Daoy (cell line): ENCODE data around the gene HIC2. TPM values are rescaled to one million over a fixed set of nuclear protein-coding genes. Genes with fewer than 3 reads are reported as not detected.
"Not testable (repeated sequence)": the region's sequence is repeated elsewhere in the genome, so short reads cannot be mapped to it uniquely, and the experiment has no call there.

Experiments used
- DNase-seq: peaks from one replicate; pipeline ENCODE4 v3.0.0-alpha.2; 2015; ENCODE audit warnings: low read depth
- total RNA-seq: library from RNA; depleted of rRNA; stranded (reverse); fragments of >200 nt; shearing (Covaris generic); gene quantifications from 2 replicates; pipeline ENCODE4 v1.2.3, GENCODE V29; 2014; rRNA removed

HIC2 gene
- total RNA-seq, 1 experiment from 2014 or later = 3.0 TPM

GRCh38 chr22:21490556-21490955, 73.4 kb downstream of the HIC2 start:
- DNase-seq = not testable (repeated sequence)

DNA sequence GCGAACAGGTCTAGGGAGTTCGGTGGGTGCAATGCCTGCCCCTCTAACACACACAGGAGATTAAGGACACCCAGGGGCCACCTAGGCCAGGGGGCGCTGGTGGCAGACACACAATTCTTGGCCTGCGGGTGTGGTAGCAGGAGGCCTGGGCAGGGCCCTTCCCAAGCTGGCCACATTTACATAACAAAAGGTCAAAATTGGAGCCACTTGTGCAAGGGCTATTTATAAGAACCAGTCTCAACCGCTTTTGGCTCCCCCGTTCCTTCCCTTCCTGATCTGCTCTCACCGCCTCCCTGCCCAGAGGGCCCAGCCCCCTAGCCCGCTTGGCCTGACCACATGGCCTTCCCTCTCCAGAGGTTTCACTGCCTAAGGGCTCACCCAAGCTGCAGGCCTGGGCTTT, 75.1 kb downstream of the HIC2 start:
- not testable (repeated sequence) for DNase-seq

DNA sequence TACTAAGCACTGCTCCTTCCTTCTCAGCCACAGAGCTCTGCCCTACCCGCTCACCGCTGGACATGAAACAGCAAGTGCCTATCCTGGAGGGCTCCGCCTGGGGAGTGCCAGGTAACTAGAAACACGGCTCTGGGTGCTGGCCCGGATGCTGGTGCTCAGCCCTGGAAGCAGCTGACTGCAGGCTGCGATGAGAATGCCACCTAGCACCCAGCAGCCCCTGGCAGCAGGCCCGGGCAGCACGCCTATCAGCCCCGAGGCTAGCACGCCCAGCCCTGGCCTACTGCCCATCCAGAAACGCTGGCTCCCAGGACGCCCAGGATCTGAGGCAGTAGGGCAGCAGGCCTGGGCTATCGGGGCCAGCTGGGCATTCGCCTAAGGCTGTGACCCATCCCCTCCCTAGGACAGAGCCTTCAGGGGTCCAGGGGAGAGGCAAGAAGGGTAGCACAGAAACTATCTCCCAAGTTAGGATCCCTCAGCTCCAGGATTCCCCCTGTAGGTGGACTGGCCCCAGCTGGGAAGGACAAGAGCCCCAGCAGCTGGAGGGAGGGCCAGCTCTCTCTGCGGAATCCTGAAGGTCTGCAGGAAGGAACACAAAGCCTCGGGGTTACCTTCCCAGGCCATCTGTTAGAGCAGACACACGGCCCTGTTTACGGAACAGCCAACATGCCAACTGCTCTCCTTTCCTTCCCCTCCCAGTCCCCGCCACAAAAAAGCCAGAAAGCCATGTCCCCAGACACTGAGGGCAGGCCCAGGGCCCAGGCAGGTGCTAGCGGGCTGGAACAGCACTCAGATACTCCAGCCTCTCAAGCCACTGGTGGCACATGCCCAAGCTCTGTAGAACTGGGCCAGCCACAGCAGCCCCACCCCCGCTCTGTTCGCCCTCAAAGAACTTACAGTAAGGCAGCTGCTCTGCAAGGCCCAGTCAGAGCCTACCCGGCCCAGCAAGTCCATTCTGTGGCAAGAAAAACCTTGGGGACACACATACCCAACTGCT, 76.9 kb downstream of the HIC2 start:
- not testable (repeated sequence) for DNase-seq

DNA sequence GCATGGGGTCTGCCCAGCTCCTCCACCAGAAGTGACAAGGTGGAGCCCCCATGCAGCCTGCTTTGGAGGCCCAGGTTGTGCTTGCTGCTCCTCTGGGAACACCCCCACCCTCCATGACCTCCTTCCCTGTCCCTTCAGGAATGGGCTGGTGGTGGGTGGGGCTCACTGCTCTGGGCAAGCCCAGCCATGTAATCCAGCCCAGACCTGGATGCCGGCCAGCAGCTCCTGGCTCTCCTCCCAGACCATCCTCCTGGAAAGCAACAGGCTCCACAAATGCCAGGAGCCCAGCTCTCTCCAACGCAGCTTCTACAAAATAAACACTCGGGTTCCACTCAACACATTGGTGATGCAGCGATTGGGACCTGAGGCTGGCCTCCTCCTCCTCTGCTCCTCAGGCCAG, 80.8 kb downstream of the HIC2 start:
- not testable (repeated sequence) for DNase-seq

- DNase-seq = not testable (repeated sequence)
These were observed 81.3 kb downstream of the HIC2 start for GRCh38 chr22:21498489-21498888.

DNA sequence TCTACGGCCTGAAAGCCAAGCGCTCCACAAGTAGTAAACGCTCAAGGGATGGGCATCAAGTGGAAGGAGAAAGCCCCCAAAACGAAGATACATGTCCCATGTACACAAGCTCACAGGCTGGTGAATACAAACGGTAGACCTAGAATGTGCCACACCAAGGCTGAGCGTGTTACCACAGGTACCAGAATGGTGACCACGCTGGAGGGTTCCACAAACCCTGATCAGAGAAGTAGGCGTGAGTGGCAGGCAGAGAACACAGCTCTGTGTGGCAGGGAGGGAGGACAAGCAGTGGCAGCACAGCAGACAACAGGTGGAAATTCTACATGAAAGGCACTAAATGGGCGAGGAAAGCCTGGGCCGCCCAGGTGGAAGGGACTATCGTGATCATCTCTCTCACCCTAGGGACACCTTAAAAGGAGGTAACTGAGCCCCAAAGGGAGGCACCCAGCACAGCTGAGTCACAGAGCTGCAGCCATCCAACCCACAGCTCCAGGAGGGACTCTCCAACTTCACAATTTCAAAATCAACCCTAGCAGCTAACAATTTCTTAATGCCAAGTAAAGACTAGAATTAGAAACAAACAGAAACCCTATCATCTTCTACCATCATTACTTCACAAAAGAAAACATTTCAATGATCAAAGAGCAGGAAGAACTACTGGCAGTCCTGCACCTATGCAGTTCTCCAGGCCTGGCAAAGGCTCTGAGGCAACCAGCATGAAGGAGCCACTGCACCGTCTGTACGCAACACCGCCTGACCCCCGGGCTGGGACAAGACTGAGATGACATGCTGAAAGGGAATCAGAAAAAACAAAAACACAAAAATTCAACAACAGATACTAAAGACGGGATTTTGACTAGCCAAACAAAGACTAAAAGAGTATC, 82.7 kb downstream of the HIC2 start:
- DNase-seq = not testable (repeated sequence)

Other genes with a start within 250 kb of the HIC2 start
- gene RIMBP3B, start 33.6 kb upstream of the HIC2 start, total RNA-seq = 0.12 and 0.63 TPM in 2 replicates
- gene TMEM191C, start 50.0 kb downstream of the HIC2 start, total RNA-seq = 0.51 TPM in 1 of 2 replicates, not detected in the other
- gene RIMBP3C, start 134.1 kb downstream of the HIC2 start, total RNA-seq = 1.2 TPM in 1 of 2 replicates, not detected in the other
- gene UBE2L3, start 150.3 kb downstream of the HIC2 start, total RNA-seq = 62.9 and 69.3 TPM in 2 replicates
- gene YDJC, start 212.7 kb downstream of the HIC2 start, total RNA-seq = 50.1 and 98.6 TPM in 2 replicates
- 0.29 and 7.1 TPM in 2 replicates for gene CCDC116, start 215.4 kb downstream of the HIC2 start, total RNA-seq
- gene SDF2L1, start 224.9 kb downstream of the HIC2 start, total RNA-seq = 53.8 and 79.6 TPM in 2 replicates
- 21.2 and 23.8 TPM in 2 replicates for gene PPIL2, start 248.6 kb downstream of the HIC2 start, total RNA-seq